ENCODE data around the gene POLR2B.
A peak's percentile ranks its signal among the peaks of the same experiment; 100 is the strongest.
"Not testable (repeated sequence)": the region's sequence is repeated elsewhere in the genome, so short reads cannot be mapped to it uniquely, and the experiment has no call there.

Gene POLR2B

DNA sequence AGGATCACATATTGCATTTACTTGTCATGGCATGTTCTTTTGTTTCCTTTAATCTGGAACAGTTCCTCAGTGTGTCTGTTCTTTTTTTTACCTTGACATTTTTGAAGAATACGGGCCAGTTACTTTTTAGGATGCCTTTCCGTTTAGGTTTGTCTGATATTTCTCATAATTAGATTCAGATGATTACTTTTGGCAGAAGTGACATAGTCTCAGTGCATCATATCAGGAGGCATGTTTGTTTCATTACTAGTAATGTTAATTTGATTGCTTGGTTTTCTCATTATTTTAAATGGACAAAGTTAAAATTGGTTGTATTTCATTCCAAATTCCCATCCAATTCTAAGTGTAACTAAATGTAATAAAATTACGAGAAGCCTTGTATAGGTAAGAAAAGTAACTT lies 8.3 kb downstream of the POLR2B start:
- DNase-seq (ENCODE audit: low spot score): no peak

DNA sequence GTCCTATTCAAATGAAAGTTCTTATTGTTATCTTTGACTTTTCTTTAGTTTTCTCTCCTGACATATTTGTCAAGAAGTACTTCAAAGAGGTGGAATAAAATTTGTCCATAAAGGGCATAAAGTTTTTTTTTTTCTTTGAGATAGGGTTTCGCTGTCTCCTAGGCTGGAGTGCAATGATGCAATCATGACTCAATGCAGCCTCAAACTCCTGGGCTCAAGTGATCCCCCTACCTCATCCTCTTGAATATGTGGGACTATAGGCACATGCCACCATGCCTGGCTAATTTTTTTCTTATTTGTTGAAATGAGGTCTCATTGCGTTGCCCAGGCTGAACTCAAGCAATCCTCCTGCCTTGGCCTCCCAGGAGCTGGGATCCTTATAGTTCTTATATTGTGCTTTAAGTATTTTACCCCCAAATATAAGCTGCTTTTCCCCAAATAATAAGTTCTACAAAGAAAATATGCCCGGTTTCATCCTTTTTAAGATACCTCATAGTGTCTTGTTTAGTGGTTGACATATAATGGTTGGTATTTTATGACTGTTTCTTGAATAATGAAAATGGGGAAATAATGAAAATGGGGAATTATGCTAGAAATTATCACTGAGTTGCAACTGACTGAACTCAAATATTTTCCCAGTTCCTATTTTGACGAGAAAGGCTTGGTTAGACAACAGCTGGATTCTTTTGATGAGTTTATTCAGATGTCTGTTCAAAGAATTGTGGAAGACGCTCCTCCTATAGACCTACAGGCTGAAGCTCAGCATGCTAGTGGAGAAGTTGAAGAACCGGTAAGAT lies 11.6 kb downstream of the POLR2B start:
- DNase-seq (ENCODE audit: low spot score): no peak

DNA sequence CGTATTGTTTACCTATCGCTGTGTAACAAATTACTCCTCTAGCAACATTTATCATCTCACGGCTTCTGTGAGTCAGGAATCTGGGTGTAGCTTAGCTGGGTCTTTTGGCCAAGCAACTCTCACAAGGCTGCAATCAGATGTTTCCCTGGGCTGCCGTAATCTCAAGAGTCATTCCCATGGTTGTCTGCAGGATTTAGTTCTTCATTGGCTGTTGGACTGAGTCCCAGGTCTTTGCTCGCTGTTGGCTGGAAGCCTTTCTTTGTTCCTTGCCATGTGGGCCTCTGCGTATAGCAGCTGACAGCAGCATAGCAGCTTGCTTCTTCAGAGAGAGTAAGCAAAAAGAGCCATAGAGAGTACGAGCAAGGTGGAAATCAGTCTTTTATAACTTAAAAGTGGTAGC lies 16.8 kb downstream of the POLR2B start:
- DNase-seq (ENCODE audit: low spot score): no peak

DNA sequence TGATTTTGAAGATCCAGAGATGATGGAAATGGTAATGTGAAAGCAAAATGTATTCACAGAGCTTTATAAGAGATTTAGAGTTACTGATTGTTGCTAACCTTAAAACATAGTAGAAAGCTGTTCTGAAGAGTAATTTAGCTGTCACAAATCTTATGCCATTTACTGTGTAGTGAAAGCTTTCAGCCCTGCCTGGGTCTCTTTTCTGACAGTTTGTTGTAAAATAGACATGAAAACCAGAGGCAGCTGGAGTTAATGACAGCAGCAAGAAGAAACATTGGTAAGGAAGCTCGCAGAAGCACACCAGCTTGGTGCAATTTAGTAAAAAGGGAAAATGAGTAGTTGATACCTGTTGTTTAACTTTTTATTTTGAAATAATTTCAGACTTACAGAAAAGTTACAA lies 21.1 kb downstream of the POLR2B start:
- no peak for DNase-seq (ENCODE audit: low spot score)

DNA sequence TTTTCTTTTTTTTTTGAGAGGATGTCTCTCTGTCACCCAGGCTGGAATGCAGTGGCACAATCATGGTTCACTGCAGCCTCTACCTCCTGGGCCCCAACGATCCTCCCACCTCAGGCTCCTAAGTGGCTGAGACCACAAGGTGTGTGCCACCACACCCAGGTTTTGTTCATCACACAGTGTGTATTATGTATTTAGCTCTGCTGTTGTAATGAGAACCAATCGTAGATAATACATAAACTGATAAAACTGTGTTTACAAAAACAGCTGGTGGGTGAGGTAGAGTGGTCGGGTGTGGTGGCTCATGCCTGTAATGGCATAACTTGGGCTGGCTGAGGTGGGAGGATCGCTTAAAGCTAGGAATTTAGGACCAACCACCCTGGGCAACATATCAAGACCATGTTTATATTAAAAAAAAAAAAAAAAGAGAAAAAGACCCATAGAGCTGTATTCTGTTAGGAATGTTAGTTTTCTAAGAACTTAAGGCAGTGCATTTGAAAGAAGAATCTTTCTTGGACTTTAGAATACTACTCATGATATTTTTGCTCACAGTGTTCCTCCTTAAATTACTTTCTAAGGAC lies 34.9 kb downstream of the POLR2B start:
- no peak for DNase-seq (ENCODE audit: low spot score)

DNA sequence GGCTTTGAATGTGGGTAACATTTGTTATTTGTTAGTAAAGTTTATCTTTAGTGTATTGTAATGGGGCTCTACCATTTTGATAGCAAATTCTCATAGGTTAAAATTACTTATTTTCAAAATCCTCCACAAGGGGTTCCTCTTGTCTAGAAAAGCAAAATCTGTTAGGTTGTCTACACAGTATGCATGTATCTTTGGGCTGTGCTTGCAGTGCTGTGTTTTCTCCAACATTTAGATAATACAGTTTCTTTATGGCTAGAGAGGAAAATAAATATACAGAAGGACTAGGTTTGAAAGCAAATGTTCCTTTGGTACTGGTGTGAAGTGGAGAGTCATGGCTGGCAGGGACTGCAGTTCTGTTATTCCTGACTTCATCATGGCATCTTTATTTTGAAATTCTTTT lies 40.3 kb downstream of the POLR2B start:
- DNase-seq (ENCODE audit: low spot score): no peak

DNA sequence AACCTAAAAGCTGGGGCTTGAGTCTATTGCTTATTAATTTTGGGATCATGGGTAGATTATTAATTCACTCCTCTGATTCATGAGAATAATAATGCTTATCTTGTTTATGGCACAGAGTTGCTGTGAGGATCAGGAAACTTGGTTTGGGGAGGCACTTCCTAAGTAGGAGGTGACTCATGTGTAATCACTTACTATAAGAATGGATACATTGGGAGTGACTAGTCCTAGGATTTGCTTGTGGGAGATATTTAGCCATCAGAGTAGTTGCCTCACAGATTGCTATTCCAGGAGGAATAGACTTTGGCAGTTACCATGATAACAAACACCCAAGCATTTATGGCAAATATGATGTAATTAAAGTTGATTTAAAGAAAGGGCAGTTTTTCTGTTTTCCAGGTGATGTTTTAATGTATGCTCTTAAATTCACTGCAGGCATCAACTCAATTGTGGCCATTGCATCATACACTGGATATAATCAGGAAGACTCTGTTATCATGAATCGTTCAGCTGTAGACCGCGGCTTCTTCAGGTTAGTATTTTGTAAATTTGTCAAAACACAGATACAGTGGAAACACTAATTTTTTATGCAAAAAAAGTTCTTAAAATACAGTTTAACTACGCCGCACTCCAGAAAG lies 41.9 kb downstream of the POLR2B start:
- no peak for DNase-seq (ENCODE audit: low spot score)

DNA sequence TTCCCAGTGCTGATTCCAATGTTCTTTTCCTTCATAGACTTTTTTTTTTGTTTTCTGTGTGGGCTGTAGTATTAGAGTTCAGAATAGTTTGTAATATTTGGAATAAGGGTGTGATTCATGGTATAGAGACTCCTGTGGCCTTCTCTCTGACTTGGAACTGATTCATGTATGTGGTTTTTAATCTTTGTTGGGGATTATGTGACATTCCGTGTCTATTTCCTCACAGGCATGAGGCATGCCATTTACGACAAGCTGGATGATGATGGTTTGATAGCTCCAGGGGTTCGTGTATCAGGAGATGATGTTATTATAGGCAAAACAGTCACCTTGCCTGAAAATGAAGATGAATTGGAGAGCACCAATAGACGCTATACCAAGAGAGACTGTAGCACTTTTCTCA lies 44.4 kb downstream of the POLR2B start:
- no peak for DNase-seq (ENCODE audit: low spot score)

DNA sequence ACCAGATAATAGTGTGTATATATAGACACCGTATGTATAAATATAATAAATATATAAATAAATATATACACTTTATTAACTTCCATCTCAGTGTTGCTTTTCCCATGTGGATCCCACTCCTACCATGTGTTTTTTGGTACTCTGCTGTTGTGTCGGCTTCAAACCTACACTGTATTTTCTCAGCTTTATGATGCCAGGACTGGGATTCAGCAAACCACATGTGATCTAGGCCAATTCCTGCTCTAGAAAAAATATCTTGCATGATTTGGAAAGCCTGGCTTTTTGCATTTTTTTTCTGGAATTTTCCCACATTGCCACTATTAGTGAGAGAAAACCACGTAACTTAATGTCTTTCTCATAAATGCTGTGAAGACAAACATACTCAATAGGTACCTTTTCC lies 55.8 kb downstream of the POLR2B start:
- no peak for DNase-seq (ENCODE audit: low spot score)

DNA sequence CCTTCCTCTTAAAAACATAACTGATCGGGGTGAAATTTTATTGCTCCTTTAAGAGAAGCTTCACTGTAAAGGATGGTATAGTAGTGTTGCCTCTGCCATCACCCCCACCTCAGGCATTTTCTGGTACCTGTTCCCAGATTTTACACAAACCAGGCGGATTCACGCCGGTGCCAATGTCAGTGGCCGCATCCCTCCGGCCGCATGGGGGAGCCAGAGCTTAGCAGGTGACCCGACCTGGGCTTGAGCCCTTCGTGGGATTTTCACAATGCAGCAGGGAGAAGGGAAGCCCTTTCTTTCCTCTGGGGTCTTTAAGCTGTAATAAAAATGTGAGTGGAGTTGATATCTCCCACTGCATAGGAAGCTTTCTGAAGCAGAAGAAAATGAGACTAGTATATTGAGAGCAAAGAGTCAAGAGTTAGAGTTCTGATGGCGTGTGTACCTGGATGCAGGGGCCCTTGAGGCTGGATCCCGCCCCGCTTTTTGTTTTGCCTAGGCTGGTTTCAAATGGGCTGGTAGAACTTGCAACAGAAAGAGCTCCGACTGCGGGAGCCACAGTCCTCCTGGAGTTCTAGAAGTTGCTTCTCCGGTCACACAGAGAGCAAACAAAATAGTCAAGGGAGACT lies 59.4 kb downstream of the POLR2B start:
- peak; percentile 53 for DNase-seq (ENCODE audit: low spot score)

DNA sequence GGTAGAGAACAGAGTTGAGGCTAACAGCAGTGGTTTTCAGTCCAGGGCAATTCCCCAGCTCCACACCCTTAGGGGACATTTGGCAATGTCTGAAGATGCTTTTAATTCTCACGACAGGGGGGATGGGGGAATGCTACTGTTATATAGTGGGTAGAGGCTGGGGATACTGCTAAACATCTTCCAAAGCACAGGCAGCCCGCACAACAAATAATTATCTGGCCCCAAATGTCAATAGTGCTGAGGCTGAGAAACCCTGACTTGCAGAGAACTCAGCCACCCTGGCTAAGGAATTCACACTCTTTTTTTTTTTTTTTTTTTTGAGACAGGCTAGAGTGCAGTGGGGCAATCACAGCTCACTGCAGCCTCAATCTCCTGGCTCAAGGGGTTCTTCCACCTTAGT lies 60.6 kb downstream of the POLR2B start:
- no peak for DNase-seq (ENCODE audit: low spot score)

DNA sequence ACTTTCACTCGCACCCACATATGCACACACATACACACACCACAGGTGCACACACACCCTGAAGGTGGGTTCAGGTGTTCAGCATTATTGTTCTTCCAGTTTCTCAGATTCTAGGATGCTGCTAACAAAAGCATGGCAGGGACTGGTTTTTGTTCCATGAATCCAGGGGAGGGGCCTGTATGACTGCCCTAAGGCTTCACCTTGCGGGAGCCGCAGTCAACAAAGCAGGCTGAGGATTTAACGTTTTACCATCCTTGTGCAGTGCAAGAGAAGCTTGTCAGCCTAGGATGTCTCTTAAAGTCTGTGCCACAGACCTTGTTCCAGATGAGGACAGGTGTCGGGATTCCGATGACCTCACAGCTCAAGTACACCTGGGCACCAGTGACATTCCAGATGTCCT lies 61.8 kb downstream of the POLR2B start:
- DNase-seq (ENCODE audit: low spot score): no peak

DNA sequence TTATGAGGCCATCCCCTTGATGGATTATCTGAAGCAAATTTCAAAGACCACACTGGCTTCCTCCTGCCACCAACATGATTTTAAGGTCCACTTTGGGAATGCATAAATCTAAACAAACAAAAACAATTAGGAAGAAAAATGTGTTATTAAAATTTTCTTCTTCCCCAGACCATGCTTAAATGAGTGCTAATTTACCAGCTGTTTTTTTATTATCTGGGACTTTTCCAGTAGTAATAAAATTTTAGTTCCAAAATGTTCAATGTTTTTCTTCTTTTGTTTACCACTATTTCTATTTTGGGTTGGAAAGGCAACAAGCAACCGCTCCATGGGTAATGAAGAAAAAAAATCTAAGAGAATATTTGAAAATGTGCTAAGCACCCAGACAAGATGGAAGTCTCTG lies 62.3 kb downstream of the POLR2B start:
- DNase-seq (ENCODE audit: low spot score): no peak

DNA sequence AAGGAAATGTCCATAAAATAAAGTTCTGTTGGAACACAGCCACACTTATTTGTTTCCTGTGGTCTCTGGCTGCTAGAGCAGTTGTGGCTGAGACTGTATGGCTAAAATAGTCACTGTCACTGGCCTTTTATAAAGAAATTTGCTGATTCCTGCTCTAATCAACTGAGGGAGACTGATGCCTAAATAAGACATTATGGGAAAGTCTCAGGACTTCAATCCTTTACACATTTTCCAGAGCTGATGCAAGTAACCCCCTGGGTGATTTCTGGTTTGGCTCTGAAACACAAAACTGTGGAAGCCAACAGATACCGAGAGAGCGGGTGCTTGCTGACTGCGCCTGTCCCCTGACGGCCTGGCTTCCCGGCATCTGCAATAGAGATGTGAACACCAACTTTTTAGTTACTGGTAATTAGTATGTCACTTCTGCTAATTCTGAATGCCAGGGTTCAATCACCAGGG lies 64.0 kb downstream of the POLR2B start:
- no peak for DNase-seq (ENCODE audit: low spot score)

DNA sequence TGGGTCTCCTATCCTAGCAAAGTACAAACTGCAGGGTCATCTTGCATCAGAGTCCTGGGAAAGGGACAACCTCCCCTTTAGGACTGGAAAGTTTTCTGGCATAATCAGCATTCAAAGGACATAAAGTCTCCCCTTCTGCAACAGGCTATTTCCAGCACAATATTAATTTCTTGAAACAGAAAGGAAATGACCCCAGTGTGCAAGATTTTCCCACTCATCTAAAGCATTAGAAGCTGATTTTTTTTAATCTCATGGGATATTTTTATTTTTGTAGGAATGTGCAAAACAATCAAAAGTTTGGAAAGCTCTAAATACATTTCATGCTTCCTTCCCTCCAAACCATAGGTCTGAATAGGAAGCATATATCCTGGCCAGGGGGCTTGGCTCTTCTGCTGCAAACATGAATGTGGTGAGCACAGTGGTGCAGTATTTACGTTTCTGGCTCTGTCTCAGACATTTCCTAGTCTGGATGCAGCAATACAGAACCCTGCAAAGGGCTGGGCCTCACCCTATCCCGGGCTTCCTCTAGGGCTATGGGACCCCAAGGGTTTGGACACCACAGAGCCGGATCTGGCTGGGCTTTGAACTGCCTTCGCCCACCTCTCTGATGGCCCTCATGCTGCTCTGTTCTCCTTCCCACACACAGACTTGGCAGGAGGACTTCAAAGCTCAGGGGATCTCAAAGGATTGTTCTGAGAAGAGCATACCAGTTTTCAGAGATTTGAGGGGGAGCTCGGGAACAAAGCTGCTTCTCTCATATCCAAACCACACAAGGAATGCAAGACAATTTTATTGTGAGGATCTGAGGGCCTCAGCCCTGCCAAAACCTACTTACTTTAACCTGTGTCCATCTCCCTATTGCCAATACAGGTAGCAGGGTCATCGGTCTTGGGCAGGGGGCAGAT lies 64.9 kb downstream of the POLR2B start:
- DNase-seq (ENCODE audit: low spot score): no peak

DNA sequence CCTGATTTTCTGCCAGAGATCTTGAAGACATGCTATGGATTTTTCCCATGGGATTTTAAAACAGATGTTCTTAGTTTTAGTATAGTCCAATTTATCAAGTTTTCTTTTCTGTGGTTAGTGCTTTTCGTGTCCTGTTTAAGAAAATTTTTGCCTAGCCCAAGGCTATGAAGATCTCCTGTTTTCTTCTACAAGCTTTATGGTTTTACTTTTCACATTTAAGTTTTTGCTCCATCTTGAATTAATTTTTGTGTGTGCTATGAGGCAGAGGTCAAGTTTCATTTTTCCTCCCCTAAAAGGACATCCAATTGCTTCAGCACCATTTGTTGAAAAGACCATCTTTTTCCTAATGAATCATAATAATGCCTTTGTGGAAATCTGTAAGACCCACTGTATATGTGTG lies 65.6 kb downstream of the POLR2B start:
- DNase-seq (ENCODE audit: low spot score): no peak

DNA sequence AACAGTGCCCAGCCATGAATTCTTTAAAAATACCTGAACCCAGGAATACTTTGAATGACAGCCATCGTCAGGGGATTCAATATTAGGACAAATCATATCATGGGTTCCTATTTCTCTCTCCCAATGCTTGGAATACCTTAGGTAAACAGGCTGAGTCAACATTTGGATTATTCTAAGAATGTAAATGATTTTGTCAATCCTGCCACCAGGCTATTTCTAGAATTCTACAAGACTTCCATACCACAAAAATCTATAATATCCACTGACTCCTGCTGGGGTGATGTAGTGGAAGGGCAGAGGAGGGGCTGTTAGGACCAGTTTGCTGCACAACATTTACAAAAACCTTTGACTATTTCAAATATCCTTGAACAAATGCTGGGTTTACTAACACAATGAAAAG lies 66.3 kb downstream of the POLR2B start:
- no peak for DNase-seq (ENCODE audit: low spot score)

DNA sequence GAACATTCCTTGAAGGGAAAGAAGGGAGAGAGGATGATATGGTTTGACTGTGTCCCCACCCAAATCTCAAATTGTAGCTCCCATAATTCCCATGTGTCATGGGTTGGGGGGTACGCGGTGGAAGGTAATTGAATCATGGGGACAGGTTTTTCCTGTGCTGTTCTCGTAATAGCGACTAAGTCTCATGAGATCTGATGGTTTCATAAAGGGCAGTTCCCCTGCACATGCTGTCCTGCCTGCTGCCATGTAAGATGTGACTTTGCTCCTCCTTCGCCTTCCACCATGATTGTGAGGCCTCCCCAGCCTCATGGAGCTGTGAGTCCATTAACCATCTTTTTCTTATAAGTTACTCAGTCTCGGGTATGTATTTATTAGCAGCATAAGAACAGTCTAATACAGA lies 68.3 kb downstream of the POLR2B start:
- not testable (repeated sequence) for DNase-seq (ENCODE audit: low spot score)

DNA sequence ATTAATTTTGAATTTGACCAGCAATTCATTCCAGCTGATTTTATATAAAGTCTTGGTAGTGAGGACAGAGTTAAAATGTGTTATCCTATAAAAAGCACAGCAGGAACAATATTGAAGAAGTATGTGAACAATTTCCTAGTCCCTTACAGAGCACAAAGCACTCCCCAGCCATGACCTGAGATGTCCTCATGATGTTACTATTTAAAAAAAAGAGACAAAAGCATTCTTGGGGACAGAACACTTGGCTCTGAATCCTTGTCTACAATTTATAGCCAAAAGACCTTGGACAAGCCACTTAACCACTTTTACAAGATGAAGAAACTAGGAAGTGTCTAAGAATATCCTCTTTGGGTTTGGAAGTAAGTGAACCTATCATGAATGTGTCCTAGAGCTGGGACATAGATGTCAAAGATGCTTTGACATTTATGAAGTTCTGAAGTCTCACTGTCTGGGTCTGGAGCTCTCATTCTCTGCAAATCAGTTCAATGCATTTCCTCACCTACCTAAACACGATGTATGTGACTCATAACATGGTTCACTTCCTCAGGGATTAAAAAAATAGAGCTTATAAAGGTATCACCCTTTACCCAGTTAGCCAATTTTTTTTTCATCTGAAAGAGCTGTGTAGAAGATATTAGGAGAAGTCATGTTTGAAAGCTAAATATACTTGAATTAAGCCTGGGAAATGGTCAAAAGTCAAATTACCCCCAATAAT lies 70.1 kb downstream of the POLR2B start:
- no peak for DNase-seq (ENCODE audit: low spot score)

DNA sequence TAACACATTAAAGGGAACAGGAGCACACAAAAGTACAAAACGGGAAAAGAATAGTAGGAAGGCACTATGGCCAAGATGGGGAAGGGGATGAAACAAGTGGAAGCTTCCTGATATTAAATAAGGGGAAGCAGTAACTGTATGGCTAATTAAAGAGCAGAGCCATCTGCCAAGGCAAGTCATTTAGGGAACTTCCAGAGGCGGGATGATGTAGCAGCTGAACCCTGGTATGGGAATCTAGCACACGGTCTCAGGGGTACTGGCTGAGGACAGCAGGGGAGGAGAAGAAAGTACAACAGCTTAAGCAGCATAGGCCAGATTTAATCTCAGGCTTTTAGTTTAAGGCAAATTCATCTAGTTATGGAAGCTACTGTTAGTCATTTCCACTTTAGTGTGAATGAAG lies 72.4 kb downstream of the POLR2B start:
- DNase-seq (ENCODE audit: low spot score): no peak

DNA sequence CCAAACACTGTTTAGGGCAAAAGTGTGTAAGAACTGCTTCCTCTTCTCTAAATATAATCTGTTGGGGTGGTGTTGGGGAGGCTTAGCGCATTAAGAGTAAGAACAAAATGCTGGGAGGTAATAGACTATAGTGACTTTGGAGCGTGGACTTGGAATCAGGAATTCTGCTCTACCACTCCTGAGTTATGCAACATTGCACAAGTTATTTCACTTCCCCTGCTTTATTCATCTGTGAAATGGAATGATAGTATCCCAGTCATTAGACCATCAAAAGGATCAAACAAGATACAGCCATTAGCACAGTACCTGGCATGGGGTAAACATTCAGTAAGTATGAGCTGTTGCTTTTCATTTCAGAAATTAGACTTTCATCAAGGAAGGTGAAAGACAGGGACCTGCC lies 72.8 kb downstream of the POLR2B start:
- no peak for DNase-seq (ENCODE audit: low spot score)

All from NAMALWA (cell line).